HL-60 (cell line): ENCODE measurements around the gene SLC9C2.

Source experiments
- DNase-seq, 2 experiments: peaks; one replicate each; pipeline ENCODE4 v3.0.0-alpha.2; 2010 to 2020; ENCODE audit warnings: low read depth in 1 of 2, low spot score in 1 of 2
- H3K27ac ChIP-seq: fragments of 250-450 bp; sonication (Bioruptor Pico); replicated peaks from 2 replicates; pipeline ENCODE4 v1.5.1; 2020; ENCODE audit warnings: mild to moderate bottlenecking, moderate library complexity
- H3K27me3 ChIP-seq: fragments of 250-450 bp; sonication (Bioruptor Pico); 2 replicates; pipeline ENCODE4 v1.5.1; 2021; ENCODE audit warnings: mild to moderate bottlenecking, moderate library complexity; ENCODE audit not compliant: insufficient read depth, poor library complexity, severe bottlenecking
- H3K4me3 ChIP-seq: replicated peaks from 2 replicates; pipeline ENCODE4 v1.5.1; 2011; ENCODE audit warnings: mild to moderate bottlenecking, control low read depth, low read length; ENCODE audit not compliant: insufficient read depth
- GABPA ChIP-seq: IDR thresholded peaks from 2 replicates; pipeline ENCODE4 v1.6.1; 2012; ENCODE audit warnings: low read depth
- POLR2AphosphoS5 ChIP-seq: IDR thresholded peaks from 2 replicates; pipeline ENCODE4 v1.6.1; 2012; ENCODE audit warnings: low read depth
- REST ChIP-seq: IDR thresholded peaks from 2 replicates; pipeline ENCODE4 v1.6.1; 2012; ENCODE audit warnings: low read depth; ENCODE audit not compliant: insufficient replicate concordance
- SPI1 ChIP-seq: IDR thresholded peaks from 2 replicates; pipeline ENCODE4 v1.6.1; 2012; ENCODE audit warnings: low read depth, mild to moderate bottlenecking, borderline replicate concordance
- TF ChIP-seq, protein P1 (sequence below): IDR thresholded peaks from one replicate; pipeline ENCODE4 v1.5.1; 2011; ENCODE audit warnings: low read length, control low read depth, inconsistent platforms; ENCODE audit not compliant: insufficient read depth

The SLC9C2 gene

DNA sequence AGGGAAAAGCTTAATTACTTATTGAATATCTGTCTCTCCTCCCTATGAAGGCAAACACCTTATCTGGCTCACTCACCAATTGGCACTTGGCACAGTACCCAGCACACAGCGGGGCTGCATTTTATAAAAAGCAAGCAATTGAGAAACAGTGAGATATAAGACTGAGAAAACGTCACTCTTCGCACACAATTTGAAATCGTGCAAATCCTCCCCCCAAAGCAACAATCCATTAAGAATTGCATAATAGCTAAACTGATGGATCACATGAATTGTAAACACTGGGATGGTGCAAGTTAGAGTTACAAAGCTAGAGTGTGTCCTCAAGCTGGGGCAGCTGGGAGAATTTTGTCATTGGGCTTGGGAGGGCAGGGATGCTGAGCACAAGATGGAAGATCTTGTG lies 98.6 kb downstream of the SLC9C2 start:
- no peaks in the 10 kb centered on the region for H3K27me3 ChIP-seq
- TF ChIP-seq, protein P1, sequence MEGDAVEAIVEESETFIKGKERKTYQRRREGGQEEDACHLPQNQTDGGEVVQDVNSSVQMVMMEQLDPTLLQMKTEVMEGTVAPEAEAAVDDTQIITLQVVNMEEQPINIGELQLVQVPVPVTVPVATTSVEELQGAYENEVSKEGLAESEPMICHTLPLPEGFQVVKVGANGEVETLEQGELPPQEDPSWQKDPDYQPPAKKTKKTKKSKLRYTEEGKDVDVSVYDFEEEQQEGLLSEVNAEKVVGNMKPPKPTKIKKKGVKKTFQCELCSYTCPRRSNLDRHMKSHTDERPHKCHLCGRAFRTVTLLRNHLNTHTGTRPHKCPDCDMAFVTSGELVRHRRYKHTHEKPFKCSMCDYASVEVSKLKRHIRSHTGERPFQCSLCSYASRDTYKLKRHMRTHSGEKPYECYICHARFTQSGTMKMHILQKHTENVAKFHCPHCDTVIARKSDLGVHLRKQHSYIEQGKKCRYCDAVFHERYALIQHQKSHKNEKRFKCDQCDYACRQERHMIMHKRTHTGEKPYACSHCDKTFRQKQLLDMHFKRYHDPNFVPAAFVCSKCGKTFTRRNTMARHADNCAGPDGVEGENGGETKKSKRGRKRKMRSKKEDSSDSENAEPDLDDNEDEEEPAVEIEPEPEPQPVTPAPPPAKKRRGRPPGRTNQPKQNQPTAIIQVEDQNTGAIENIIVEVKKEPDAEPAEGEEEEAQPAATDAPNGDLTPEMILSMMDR = no peak
- TF ChIP-seq GABPA (no peak), REST (no peak), POLR2AphosphoS5 (no peak), SPI1 (no peak)
- H3K4me3 ChIP-seq = no peak overlapping the region
- no peak for DNase-seq
- no peak overlapping the region for H3K27ac ChIP-seq

GRCh38 chr1:173503391-173503790 lies 99.5 kb downstream of the SLC9C2 start:
- TF ChIP-seq REST (no peak), POLR2AphosphoS5 (no peak), GABPA (no peak), SPI1 (no peak)
- TF ChIP-seq, protein P1 = no peak
- no peak for DNase-seq
- H3K4me3 ChIP-seq = no peak overlapping the region

DNA sequence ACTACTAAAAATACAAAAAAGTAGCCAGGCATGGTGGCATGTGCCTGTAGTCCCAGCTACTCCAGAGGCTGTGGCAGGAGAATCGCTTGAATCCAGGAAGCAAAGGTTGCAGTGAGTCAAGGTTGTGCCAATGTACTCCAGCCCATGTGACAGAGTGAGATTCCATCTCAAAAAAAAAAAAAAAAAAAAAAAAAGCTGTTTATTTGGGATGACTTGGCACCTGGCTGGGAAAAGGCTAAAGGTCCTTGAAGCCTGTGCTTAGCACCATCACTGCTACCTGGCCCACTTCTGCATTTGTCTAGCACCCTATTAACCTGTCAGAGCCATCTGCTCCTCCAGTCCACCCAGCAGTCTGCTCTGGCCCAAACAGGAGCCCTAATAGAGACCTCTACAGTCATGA lies 100.8 kb downstream of the SLC9C2 start:
- DNase-seq = no peak
- no peak for TF ChIP-seq GABPA
- TF ChIP-seq, protein P1 = no peak
- no peak for TF ChIP-seq SPI1
- no peak for TF ChIP-seq POLR2AphosphoS5
- no peak for TF ChIP-seq REST
- H3K27me3 ChIP-seq = no peaks in the 10 kb centered on the region
- no peak overlapping the region for H3K4me3 ChIP-seq
- H3K27ac ChIP-seq = no peak overlapping the region

More at GRCh38 chr1:173503391-173503790, 99.5 kb downstream of the SLC9C2 start:
- Histone ChIP-seq H3K27ac (no peak overlapping the region), H3K27me3 (no peaks in the 10 kb centered on the region)
